GM13977 (cell line): ENCODE results near the gene RSRC1.
"Not testable (repeated sequence)": the region's sequence is repeated elsewhere in the genome, so short reads cannot be mapped to it uniquely, and the experiment has no call there.

Experiments
- DNase-seq: peaks from one replicate; pipeline ENCODE4 v3.0.0; 2012; ENCODE audit warnings: low spot score
- in situ Hi-C: fragments of 300-500 bp; cut with MboI; formaldehyde crosslinking; loops from one replicate; pipeline ENCODE4 v1.12.0; 2022; ENCODE audit warnings: low sequenced_read_pairs, low pct_unique_long_range_greater_than_20kb, mixed read lengths, inconsistent platforms; ENCODE audit not compliant: unreplicated experiment
- TF ChIP-seq, protein P1 (sequence below): IDR thresholded peaks from 2 replicates; pipeline ENCODE4 v1.5.1; 2012; ENCODE audit warnings: mild to moderate bottlenecking, control low read depth; ENCODE audit not compliant: insufficient read depth; ENCODE audit errors: extremely low read depth, missing control alignments

Gene RSRC1

DNA sequence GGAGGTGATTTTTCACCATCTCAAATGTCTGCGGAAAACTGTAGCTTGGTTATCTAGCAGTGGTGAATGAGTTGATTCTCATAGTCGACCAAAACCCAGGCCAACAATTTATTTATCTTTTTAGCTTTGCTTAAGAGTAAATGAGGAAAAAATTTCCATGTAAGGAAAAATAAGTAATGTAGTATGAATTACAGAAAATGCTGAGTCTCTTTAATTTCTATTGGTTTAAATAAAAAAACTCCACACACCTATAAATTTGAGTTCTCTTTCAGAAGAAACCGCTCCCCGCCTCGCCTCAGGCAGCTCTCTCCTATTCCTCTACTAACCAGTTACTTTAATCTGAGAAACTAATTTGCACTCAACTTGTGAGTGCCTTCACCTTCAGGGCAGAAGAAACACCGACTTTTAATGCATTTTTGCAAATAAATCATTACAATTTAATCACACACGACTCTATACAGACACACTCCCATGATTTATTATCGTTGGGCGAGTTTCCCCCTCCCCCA is 540 bp upstream of the RSRC1 start:
- DNase-seq = no peak
- TF ChIP-seq, protein P1, sequence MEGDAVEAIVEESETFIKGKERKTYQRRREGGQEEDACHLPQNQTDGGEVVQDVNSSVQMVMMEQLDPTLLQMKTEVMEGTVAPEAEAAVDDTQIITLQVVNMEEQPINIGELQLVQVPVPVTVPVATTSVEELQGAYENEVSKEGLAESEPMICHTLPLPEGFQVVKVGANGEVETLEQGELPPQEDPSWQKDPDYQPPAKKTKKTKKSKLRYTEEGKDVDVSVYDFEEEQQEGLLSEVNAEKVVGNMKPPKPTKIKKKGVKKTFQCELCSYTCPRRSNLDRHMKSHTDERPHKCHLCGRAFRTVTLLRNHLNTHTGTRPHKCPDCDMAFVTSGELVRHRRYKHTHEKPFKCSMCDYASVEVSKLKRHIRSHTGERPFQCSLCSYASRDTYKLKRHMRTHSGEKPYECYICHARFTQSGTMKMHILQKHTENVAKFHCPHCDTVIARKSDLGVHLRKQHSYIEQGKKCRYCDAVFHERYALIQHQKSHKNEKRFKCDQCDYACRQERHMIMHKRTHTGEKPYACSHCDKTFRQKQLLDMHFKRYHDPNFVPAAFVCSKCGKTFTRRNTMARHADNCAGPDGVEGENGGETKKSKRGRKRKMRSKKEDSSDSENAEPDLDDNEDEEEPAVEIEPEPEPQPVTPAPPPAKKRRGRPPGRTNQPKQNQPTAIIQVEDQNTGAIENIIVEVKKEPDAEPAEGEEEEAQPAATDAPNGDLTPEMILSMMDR = no peak
- in situ Hi-C loops = loop anchor here (25.0 kb wide), 2 partner anchors 203 to 303 kb away; no protein-coding TSS in a partner anchor

DNA sequence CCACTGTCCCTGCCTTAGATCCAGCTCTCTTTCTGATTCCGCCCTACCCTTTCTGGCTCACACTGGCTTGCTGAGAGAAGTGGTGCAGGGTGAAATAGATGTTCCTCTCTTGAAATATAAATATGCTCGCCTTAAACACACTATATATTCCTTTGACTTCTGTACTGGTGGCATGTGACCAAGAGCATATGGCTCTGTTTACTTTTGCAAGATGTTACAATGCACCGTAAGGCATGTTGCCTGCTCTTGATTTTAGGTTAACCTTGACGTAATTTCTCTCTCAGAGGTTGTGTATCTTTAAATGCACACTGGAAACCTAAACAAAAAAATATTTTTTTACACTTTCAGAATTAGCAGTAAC is 749 bp downstream of the RSRC1 start:
- DNase-seq = no peak
- in situ Hi-C loops = loop anchor here (25.0 kb wide), 2 partner anchors 202 to 302 kb away; no protein-coding TSS in a partner anchor
- TF ChIP-seq, protein P1 = no peak

DNA sequence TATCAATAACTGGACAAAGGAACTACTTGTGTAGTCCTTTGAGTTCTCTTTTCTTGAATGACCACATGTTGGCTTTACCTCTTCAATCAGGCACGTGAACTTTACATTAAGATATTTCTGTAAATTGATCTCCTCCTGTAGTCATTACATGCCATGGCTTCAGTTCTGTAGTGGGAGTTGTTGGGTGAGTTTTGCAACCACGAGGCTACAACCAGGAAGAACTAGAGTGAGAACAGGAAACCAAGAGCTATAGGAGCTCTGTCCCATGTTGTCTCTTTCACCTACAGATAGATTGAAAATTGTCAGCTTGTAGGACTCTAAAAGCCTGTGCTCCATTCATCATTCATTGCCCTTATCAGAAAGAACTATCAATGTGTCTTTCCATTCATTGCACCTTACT is 2.0 kb downstream of the RSRC1 start:
- TF ChIP-seq, protein P1 = no peak
- in situ Hi-C loops = loop anchor here (25.0 kb wide), 2 partner anchors 200 to 300 kb away; no protein-coding TSS in a partner anchor
- DNase-seq = no peak

DNA sequence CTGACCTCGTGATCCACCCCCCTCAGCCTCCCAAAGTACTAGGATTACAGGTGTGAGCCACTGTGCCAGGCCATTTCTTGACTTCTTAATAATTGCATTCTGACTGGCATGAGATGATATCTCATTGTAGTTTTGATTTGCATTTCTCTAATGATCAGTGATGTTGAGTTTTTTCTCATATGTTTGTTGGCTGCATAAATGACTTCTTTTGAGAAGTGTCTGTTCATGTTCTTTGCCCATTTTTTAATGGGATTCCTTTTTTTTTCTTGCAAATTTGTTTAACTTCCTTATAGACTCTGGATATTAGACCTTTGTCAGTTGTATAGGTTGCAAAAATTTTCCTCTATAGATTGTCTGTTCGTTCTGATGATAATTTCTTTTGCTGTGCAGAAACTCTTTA is 3.7 kb downstream of the RSRC1 start:
- DNase-seq = not testable (repeated sequence)
- in situ Hi-C loops = loop anchor here (25.0 kb wide), 2 partner anchors 199 to 299 kb away; no protein-coding TSS in a partner anchor

DNA sequence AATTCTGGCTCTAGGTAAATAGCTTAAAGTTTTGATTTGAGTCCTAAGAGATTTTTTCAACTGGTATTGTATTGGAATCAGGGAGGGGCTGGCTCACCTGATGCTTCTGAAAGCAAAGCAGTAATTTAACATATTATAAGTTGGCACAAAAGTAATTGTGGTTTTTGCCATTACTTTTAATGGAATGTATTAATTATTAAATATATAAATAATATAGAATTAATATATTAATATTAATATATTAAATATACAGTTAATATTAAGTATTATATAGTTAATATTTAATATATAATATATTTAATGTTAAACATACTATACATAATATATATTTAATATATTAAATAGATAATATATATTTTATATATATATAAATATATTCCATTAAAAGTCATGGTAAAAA is 10.4 kb downstream of the RSRC1 start:
- TF ChIP-seq, protein P1 = no peak
- DNase-seq = no peak
- in situ Hi-C loops = loop anchor here (25.0 kb wide), 2 partner anchors 192 to 292 kb away; no protein-coding TSS in a partner anchor

DNA sequence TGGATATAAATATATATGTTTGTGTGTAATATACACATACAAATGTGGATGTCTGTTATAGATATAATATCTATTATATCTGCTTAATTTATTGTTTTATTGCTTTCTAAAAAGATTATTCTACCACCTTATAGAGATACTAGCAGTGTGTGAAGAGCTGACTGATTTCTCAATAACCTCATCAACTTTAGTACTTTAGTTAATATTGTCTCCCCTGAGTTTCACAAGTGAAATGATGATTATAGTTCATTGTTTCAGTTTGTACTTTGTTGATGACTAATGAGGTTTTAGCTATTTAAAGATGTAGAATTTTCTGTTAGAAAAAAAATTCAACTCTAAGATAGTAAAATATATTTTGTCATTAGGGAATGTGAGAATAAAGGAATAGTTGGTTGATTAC is 11.4 kb downstream of the RSRC1 start:
- TF ChIP-seq, protein P1 = no peak
- DNase-seq = peak; percentile 27
- in situ Hi-C loops = loop anchor here (25.0 kb wide), 2 partner anchors 191 to 291 kb away; no protein-coding TSS in a partner anchor

DNA sequence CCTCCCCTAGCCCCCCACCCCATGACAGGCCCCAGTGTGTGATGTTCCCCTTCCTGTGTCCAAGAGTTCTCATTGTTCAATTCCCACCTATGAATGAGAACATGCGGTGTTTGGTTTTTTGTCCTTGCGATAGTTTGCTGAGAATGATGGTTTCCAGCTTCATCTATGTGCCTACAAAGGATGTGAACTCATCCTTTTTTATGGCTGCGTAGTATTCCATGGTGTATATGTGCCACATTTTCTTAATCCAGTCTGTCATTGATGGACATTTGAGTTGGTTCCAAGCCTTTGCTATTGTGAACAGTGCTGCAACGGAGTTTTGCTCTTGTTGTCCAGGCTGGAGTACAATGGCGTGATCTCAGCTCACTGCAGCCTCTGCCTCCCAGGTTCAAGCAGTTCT is 12.8 kb downstream of the RSRC1 start:
- DNase-seq = not testable (repeated sequence)
- in situ Hi-C loops = loop anchor here (25.0 kb wide), 2 partner anchors 190 to 290 kb away; no protein-coding TSS in a partner anchor
